ENCODE measurements around the gene C1QTNF5.

Gene C1QTNF5

DNA sequence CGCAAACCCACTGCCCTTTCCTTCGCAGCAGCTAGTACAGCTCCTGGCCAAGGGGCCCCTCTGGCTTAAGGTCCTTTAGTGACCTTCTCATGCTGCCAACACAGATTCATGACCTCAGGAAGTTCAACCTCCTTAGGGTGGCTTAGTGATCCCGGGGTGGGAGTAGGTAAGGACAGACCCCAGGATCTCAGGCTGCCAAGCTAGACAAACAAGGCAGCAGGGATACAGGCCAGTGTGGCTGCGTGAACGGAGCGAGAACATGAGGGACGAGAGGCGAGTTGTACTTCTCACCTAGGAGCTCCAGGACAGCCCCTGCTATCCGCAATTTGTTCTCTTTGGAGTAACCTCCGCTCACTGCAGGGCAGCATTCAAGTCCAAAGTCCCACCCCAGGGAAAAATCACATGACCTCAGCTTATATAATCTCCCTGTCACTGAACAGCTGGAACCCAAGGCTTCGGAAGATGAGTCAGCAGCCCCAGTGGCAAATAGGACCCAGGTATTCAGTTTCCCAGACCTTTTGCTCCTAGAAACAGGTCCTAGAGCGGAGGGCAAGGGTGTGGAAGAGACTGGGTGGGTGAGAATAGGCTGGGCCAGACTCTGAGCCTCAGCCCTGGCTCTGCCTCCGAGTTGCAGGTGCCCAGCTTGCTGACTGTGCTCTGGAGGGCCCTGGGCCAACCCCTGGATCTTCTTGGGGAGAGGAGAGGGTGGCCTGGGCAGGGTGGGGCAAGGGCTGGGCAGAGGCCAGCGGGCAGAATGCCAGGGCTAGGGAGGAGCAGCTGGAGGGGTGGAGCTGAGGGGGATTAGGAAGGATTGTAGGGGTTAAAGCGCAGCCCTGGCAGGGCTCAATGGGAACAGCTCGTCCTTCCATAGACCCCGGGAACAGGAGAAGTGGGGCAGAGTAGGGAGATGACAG, 27.7 kb upstream of the C1QTNF5 start:
- TF ChIP-seq, protein P1, sequence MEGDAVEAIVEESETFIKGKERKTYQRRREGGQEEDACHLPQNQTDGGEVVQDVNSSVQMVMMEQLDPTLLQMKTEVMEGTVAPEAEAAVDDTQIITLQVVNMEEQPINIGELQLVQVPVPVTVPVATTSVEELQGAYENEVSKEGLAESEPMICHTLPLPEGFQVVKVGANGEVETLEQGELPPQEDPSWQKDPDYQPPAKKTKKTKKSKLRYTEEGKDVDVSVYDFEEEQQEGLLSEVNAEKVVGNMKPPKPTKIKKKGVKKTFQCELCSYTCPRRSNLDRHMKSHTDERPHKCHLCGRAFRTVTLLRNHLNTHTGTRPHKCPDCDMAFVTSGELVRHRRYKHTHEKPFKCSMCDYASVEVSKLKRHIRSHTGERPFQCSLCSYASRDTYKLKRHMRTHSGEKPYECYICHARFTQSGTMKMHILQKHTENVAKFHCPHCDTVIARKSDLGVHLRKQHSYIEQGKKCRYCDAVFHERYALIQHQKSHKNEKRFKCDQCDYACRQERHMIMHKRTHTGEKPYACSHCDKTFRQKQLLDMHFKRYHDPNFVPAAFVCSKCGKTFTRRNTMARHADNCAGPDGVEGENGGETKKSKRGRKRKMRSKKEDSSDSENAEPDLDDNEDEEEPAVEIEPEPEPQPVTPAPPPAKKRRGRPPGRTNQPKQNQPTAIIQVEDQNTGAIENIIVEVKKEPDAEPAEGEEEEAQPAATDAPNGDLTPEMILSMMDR (IDR thresholded peaks at IDR 0.05; ENCODE audit: insufficient read depth, low read depth, low read length, missing control alignments): no peak
- no peak for DNase-seq (ENCODE audit: low read depth)
- no peak overlapping the region for H3K4me3 ChIP-seq (ENCODE audit: low read depth, low read length)

GRCh38 chr11:119367661-119368120, 27.0 kb upstream of the C1QTNF5 start:
- no peak for DNase-seq (ENCODE audit: low read depth)
- H3K4me3 ChIP-seq (ENCODE audit: low read depth, low read length): no peak overlapping the region
- TF ChIP-seq, protein P1 (IDR thresholded peaks at IDR 0.05; ENCODE audit: insufficient read depth, low read depth, low read length, missing control alignments): no peak

DNA sequence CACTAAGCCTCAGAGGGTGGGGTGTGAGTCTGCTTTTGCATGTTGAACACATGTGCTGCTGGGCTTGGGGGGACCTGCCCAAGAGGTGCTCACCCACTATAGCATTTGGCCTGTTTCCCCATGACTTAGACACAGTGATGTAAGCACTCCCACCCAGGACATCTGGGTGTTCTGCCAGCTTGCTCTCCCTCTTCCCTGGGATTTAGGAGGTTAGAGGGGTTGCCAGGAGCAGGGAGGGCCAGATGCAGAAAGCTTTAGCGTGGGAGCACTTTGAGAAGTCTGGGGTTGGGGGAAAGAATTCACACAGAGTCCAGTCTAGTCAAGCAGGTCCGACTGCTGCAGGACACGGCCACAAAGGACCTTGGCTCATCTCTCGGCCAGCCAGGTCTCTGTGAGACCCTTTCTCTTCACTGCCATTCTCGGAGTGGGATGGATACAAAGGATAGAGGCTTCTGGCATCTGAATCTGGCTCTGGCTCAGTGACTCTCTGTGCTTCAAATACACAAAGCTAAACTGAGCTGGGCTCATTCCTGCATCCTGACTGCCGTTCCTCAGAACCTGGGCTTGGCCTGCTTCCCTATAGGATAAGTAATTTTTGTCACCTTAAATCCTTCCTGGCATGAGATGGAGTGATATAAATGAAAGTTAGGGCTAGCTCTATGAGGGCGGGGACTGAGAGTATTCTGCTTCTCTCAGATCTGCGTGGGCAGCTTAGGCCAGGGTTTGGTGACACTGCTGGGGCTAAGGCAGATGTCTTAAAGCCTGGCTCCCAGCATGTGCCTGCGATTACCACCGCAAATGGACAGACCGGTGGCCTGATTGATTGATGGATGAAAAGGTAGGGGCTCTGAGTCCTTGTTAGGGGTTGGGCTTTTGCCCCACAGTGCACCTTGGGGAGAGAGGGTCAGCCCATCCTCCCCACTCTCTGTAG, 26.3 kb upstream of the C1QTNF5 start:
- no peak overlapping the region for H3K4me3 ChIP-seq (ENCODE audit: low read depth, low read length)
- TF ChIP-seq, protein P1 (IDR thresholded peaks at IDR 0.05; ENCODE audit: insufficient read depth, low read depth, low read length, missing control alignments): no peak
- DNase-seq (ENCODE audit: low read depth): no peak

- no peak overlapping the region for H3K4me3 ChIP-seq (ENCODE audit: low read depth, low read length)
- TF ChIP-seq, protein P1 (IDR thresholded peaks at IDR 0.05; ENCODE audit: insufficient read depth, low read depth, low read length, missing control alignments): no peak
- DNase-seq (ENCODE audit: low read depth): no peak
Observed at GRCh38 chr11:119365071-119365591, 24.4 kb upstream of the C1QTNF5 start.

- no peak overlapping the region for H3K4me3 ChIP-seq (ENCODE audit: low read depth, low read length)
- DNase-seq (ENCODE audit: low read depth): peak; percentile 32
- TF ChIP-seq, protein P1 (IDR thresholded peaks at IDR 0.05; ENCODE audit: insufficient read depth, low read depth, low read length, missing control alignments): no peak
Observed at GRCh38 chr11:119363851-119364590, 23.3 kb upstream of the C1QTNF5 start.

Measured in GM12865 (cell line).